Measurements from ENCODE around the gene BABAM2. TPM values are rescaled to one million over a fixed set of nuclear protein-coding genes. Genes with fewer than 3 reads are reported as not detected.

The BABAM2 gene
- total RNA-seq, 2 donors from 2014 or later = 53.8 to 66.6 TPM

DNA sequence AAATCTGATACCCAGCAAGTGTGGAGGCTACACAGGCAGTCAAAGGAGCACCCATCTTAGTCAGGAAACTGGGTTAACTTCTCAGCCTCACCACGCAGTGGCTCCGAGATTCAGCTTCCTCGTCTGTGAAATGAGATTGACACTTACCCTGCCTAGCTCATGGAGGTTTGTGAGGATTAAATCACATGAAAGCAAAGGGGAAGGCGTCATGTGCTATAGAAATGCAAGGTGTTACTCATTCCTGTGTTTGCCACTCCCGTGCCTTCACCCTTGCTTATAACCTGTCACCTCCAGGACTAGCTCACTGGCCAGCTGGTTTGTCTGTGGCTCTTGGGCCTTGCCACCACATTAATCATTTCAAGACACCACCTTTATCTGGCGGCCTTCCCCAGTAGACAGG is 383.2 kb downstream of the BABAM2 start:
- peak overlapping the region; percentile 81 to 93 for H3K27ac Mint-ChIP-seq
- peaks cover 5% of the 10 kb centered on the region for H3K36me3 Mint-ChIP-seq
- peak; percentile 84 to 85 for ATAC-seq
- peaks cover 3% of the 10 kb centered on the region for H3K9me3 Mint-ChIP-seq
- peak overlapping the region; percentile 68 for H3K4me3 Mint-ChIP-seq
- peak; percentile 67 for DNase-seq (ENCODE audit: low spot score)
- H3K27me3 Mint-ChIP-seq = no peaks in the 10 kb centered on the region
- H3K4me1 Mint-ChIP-seq (ENCODE audit: low read depth in 2 of 2) = peaks cover 59 to 63% of the 10 kb centered on the region in 2 donors

- H3K36me3 Mint-ChIP-seq = peaks cover 5% of the 10 kb centered on the region
- no peak for DNase-seq (ENCODE audit: low spot score)
- H3K9me3 Mint-ChIP-seq = peaks cover 3% of the 10 kb centered on the region
- peak; percentile 29 to 40 for ATAC-seq
- peak overlapping the region; percentile 81 to 93 for H3K27ac Mint-ChIP-seq
- H3K27me3 Mint-ChIP-seq = no peaks in the 10 kb centered on the region
- H3K4me1 Mint-ChIP-seq (ENCODE audit: low read depth in 2 of 2) = peaks cover 51 to 55% of the 10 kb centered on the region in 2 donors
- H3K4me3 Mint-ChIP-seq = peak overlapping the region; percentile 68
Measured at GRCh38 chr2:28274911-28275685, 384.6 kb downstream of the BABAM2 start.

- H3K36me3 Mint-ChIP-seq = peaks cover 5% of the 10 kb centered on the region
- no peaks in the 10 kb centered on the region for H3K27me3 Mint-ChIP-seq
- peak overlapping the region; percentile 8 for H3K4me3 Mint-ChIP-seq
- DNase-seq (ENCODE audit: low spot score) (no peak), ATAC-seq (peak; percentile 78 to 85)
- peaks cover 43 to 46% of the 10 kb centered on the region in 2 donors for H3K4me1 Mint-ChIP-seq (ENCODE audit: low read depth in 2 of 2)
- H3K9me3 Mint-ChIP-seq = peaks cover 3% of the 10 kb centered on the region
- peak overlapping the region; percentile 81 to 93 for H3K27ac Mint-ChIP-seq
Measured at GRCh38 chr2:28276076-28276618, 385.6 kb downstream of the BABAM2 start.

- Mint-ChIP-seq H3K4me1 (ENCODE audit: low read depth in 2 of 2) (peaks cover 39 to 44% of the 10 kb centered on the region in 2 donors), H3K27ac (peak overlapping the region in 1 of 2 donors; percentile 81), H3K36me3 (peaks cover 2% of the 10 kb centered on the region)
Measured at GRCh38 chr2:28276807-28277206, 386.3 kb downstream of the BABAM2 start.

DNA sequence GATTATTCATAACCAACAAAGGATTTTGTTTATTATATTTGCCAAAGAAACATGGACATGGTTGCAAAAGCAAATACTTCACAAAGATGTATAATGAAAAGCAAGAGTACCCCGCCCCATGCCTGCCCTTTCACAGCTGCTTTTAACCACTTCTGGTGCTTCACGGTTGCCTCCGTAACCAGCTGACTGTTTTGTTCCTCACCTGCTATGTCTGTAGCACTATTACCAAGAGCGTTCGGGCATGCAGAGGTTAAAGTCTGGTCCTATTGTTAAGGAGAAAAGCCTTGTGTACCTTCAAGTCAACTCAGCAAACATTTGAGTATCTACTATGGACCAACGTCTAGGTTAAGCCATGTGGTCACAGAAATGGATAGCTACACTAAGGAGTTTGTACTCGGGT is 386.9 kb downstream of the BABAM2 start:
- H3K27me3 Mint-ChIP-seq = no peaks in the 10 kb centered on the region
- peaks cover 36 to 39% of the 10 kb centered on the region in 2 donors for H3K4me1 Mint-ChIP-seq (ENCODE audit: low read depth in 2 of 2)
- no peaks in the 10 kb centered on the region for H3K9me3 Mint-ChIP-seq
- DNase-seq (ENCODE audit: low spot score) (no peak), ATAC-seq (no peak)
- no peaks in the 10 kb centered on the region for H3K36me3 Mint-ChIP-seq
- no peak overlapping the region for H3K4me3 Mint-ChIP-seq
- no peak overlapping the region for H3K27ac Mint-ChIP-seq

More at GRCh38 chr2:28276807-28277206, 386.3 kb downstream of the BABAM2 start:
- DNase-seq (ENCODE audit: low spot score) (no peak), ATAC-seq (no peak)
- Mint-ChIP-seq H3K9me3 (peaks cover 1% of the 10 kb centered on the region), H3K27me3 (no peaks in the 10 kb centered on the region), H3K4me3 (peak overlapping the region; percentile 8)

DNA sequence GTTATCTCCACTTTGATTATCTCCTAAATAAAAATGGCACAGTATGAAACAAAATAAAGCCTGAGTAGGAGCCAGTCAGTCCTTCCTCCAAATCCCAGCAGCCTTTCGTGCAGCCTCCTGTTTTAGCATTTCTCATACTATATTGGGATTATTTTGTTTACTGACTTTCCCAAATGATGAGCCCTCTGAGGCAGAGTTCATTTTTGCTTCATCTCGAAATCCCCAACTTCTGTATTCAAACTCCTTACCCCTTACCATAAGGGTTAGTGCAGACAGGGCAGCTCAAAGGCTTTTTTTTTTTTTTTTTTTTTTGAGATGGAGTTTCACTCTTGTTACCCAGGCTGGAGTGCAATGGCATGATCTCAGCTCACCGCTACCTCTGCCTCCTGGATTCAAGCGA is 388.8 kb downstream of the BABAM2 start:
- Mint-ChIP-seq H3K4me3 (no peak overlapping the region), H3K27me3 (no peaks in the 10 kb centered on the region), H3K27ac (no peak overlapping the region), H3K9me3 (no peaks in the 10 kb centered on the region), H3K36me3 (no peaks in the 10 kb centered on the region), H3K4me1 (ENCODE audit: low read depth in 2 of 2) (peaks cover 26% of the 10 kb centered on the region in 2 donors)
- ATAC-seq (no peak), DNase-seq (ENCODE audit: low spot score) (no peak)

GRCh38 chr2:28280619-28281018 is 390.1 kb downstream of the BABAM2 start:
- H3K27ac Mint-ChIP-seq = peak overlapping the region in 1 of 2 donors; percentile 6
- ATAC-seq = no peak
- H3K4me1 Mint-ChIP-seq (ENCODE audit: low read depth in 2 of 2) = peaks cover 14 to 16% of the 10 kb centered on the region in 2 donors
- no peak overlapping the region for H3K4me3 Mint-ChIP-seq
- H3K9me3 Mint-ChIP-seq = no peaks in the 10 kb centered on the region
- H3K36me3 Mint-ChIP-seq = no peaks in the 10 kb centered on the region
- no peak for DNase-seq (ENCODE audit: low spot score)
- H3K27me3 Mint-ChIP-seq = no peaks in the 10 kb centered on the region

GRCh38 chr2:28281739-28282138 is 391.2 kb downstream of the BABAM2 start:
- Mint-ChIP-seq H3K27ac (no peak overlapping the region), H3K36me3 (no peaks in the 10 kb centered on the region), H3K4me3 (no peak overlapping the region), H3K9me3 (no peaks in the 10 kb centered on the region), H3K27me3 (no peaks in the 10 kb centered on the region), H3K4me1 (ENCODE audit: low read depth in 2 of 2) (peaks cover 13% of the 10 kb centered on the region in 2 donors)
- DNase-seq (ENCODE audit: low spot score) = no peak
- no peak for ATAC-seq

GRCh38 chr2:28282248-28282647 is 391.7 kb downstream of the BABAM2 start:
- ATAC-seq (no peak), DNase-seq (ENCODE audit: low spot score) (no peak)
- Mint-ChIP-seq H3K9me3 (no peaks in the 10 kb centered on the region), H3K27me3 (no peaks in the 10 kb centered on the region), H3K27ac (no peak overlapping the region), H3K4me3 (no peak overlapping the region), H3K4me1 (ENCODE audit: low read depth in 2 of 2) (peaks cover 16 to 18% of the 10 kb centered on the region in 2 donors), H3K36me3 (peaks cover under 1% of the 10 kb centered on the region)

DNA sequence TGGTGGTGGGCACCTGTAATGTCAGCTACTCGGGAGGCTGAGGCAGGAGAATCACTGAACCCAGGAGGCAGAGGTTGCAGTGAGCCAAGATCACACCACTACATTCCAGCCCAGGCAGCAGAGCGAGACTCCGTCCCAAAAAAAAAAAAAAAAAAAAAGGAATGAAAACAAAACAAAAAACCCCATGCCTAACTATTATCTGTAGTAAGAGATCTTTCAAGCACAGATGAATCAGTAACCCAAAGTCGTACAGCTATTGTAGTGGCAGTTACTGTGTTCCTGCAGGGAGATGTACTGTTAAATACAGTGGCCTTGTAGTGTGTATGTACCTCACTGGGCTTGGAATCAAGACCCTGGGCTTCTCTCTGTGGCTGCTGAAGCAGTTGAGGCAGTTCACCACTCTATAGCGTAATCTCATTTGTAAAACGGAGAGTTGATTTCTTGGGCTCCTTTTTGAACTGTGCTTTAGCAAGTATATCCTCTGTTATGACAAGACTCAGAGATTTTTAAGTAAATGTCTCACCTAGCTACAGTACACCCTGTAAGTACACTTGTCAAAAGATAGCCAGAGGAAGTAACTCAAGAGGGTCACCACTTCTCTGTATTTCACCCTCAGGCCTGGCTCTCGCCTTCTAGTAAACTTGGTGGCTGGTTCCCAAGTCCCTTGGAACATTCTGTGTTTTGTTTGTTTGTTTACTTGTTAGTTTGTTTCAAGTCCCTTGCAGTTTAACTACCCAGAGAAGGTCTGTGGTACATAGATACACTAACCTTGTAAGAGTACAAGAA is 392.5 kb downstream of the BABAM2 start:
- Mint-ChIP-seq H3K36me3 (peaks cover 5% of the 10 kb centered on the region), H3K27me3 (no peaks in the 10 kb centered on the region), H3K9me3 (no peaks in the 10 kb centered on the region), H3K4me3 (no peak overlapping the region), H3K4me1 (ENCODE audit: low read depth in 2 of 2) (peaks cover 20 to 21% of the 10 kb centered on the region in 2 donors), H3K27ac (peak overlapping the region in 1 of 2 donors; percentile 34)
- no peak for DNase-seq (ENCODE audit: low spot score)
- ATAC-seq = no peak

- Mint-ChIP-seq H3K27me3 (no peaks in the 10 kb centered on the region), H3K4me3 (no peak overlapping the region), H3K27ac (peak overlapping the region in 1 of 2 donors; percentile 34), H3K36me3 (peaks cover 5% of the 10 kb centered on the region), H3K4me1 (ENCODE audit: low read depth in 2 of 2) (peaks cover 17 to 21% of the 10 kb centered on the region in 2 donors), H3K9me3 (no peaks in the 10 kb centered on the region)
- ATAC-seq (no peak), DNase-seq (ENCODE audit: low spot score) (no peak)
Measured at GRCh38 chr2:28283861-28284260, 393.3 kb downstream of the BABAM2 start.

DNA sequence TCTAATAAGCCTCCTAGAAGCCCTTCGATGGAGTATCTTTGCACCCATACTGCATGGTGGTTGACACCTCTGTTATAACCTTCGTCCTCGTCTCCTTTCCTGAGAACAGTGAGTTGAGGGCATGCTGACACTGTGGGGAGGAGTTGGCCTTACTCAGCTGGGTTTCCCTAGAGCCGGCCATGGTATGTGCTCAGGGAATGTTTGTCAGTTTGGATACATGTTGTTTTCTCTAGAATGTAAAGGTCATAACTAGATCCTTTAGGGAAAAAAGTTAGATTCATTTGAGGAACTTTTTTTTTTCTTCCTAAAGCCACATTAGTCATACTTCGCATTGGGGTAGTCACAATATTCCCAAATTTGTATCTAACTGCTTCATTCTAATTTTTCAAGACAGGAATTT is 396.1 kb downstream of the BABAM2 start:
- Mint-ChIP-seq H3K27ac (peak overlapping the region in 1 of 2 donors; percentile 61), H3K9me3 (no peaks in the 10 kb centered on the region), H3K27me3 (no peaks in the 10 kb centered on the region), H3K4me1 (ENCODE audit: low read depth in 2 of 2) (peaks cover 16 to 18% of the 10 kb centered on the region in 2 donors), H3K36me3 (peaks cover 5% of the 10 kb centered on the region), H3K4me3 (no peak overlapping the region)
- peak in 1 of 2 donors; percentile 61 for ATAC-seq
- DNase-seq (ENCODE audit: low spot score) = no peak

DNA sequence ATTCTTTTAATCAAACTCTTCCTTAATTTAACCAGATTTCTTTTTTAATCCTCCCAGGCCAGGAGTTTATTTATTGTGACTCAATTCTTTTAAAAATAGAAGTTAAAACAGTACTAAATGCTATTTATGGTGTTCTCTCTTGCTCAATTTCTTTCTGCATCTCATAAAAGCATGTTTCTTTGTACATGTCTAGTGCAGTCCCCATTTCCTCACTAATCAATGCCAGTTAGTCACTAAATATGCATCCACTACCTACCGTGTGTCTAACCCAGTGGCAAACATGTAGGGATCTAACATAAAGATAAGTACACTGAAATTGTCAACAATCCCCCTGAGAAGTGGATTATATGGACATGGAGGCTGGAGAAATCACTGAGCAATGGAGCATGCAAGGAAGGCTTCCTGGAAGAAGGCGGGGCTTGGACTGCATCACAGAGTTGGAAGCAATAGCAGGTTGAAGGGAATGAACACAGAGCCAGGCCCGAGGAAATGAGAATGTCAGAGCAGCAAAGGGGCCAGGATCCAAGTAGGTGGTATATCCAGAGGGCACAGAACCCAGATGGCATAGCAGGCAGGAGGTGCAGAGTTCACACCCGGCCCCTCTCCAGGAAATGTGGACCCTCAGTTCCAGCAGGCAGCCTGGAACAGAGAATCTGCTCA is 396.9 kb downstream of the BABAM2 start:
- DNase-seq (ENCODE audit: low spot score) (no peak), ATAC-seq (no peak)
- Mint-ChIP-seq H3K4me3 (no peak overlapping the region), H3K36me3 (peaks cover 5% of the 10 kb centered on the region), H3K27ac (peak overlapping the region in 1 of 2 donors; percentile 68), H3K4me1 (ENCODE audit: low read depth in 2 of 2) (peaks cover 13 to 15% of the 10 kb centered on the region in 2 donors), H3K27me3 (no peaks in the 10 kb centered on the region), H3K9me3 (no peaks in the 10 kb centered on the region)
